Measurements from ENCODE around the gene HERC2. TPM values are rescaled to one million over a fixed set of nuclear protein-coding genes. Genes with fewer than 3 reads are reported as not detected.
A peak's percentile ranks its signal among the peaks of the same experiment; 100 is the strongest.

Gene HERC2
- total RNA-seq, 1 experiment from 2014 or later: 69.2 TPM

GRCh38 chr15:28112101-28112760 lies 209.7 kb downstream of the HERC2 start:
- Histone ChIP-seq H3K23me2 (ENCODE audit: insufficient read length, low read depth, low read length, poor library complexity, severe bottlenecking) (peaks cover 4% of the 10 kb centered on the region), H3K4ac (ENCODE audit: low read depth, low read length) (no peak overlapping the region), H2BK5ac (ENCODE audit: insufficient read length, low read length) (no peak overlapping the region), H3K23ac (ENCODE audit: insufficient read length, low read depth, low read length) (no peak overlapping the region), H2BK20ac (ENCODE audit: low read depth, low read length, poor library complexity, severe bottlenecking) (no peak overlapping the region), H2BK120ac (ENCODE audit: low read depth, low read length, poor library complexity, severe bottlenecking) (no peak overlapping the region), H3K9ac (ENCODE audit: extremely low read depth, insufficient read length, low read length) (no peak overlapping the region), H3K4me1 (ENCODE audit: insufficient read depth, low read length) (no peaks in the 10 kb centered on the region), H3K4me2 (ENCODE audit: insufficient read depth, insufficient read length, low read length) (no peak overlapping the region), H3K9me3 (ENCODE audit: control insufficient read depth, low read depth, low read length) (no peaks in the 10 kb centered on the region), H3K27ac (ENCODE audit: insufficient read length, low read depth, low read length) (no peak overlapping the region), H2AFZ (ENCODE audit: low read length) (no peak overlapping the region), H4K91ac (ENCODE audit: insufficient read length, low read depth, low read length) (no peak overlapping the region), H2AK5ac (ENCODE audit: insufficient read length, low read length) (no peak overlapping the region), H4K8ac (replicated peaks; ENCODE audit: insufficient read length, low read depth, low read length) (no peak overlapping the region), H3K79me2 (ENCODE audit: insufficient read depth, low read length) (no peaks in the 10 kb centered on the region), H3K18ac (ENCODE audit: insufficient read length, low read depth, low read length) (no peak overlapping the region), H2BK12ac (ENCODE audit: insufficient read length, low read depth, low read length) (no peak overlapping the region), H3K79me1 (ENCODE audit: insufficient read depth, low read depth, low read length, poor library complexity, severe bottlenecking) (no peaks in the 10 kb centered on the region), H4K5ac (ENCODE audit: insufficient read length, low read depth, low read length) (no peak overlapping the region), H3K27me3 (ENCODE audit: insufficient read depth, low read length) (peaks cover 6% of the 10 kb centered on the region; the same call in 1 of the 2 replicates), H3K56ac (ENCODE audit: insufficient read length, low read depth, low read length) (no peak overlapping the region), H3T11ph (ENCODE audit: low read length) (no peak overlapping the region), H4K20me1 (ENCODE audit: control insufficient read depth, insufficient read depth, insufficient read length) (no peaks in the 10 kb centered on the region), H2BK15ac (ENCODE audit: low read depth, low read length) (no peak overlapping the region), H3K14ac (ENCODE audit: insufficient read depth, low read length) (no peak overlapping the region)
- H3K27ac Mint-ChIP-seq: no peak overlapping the region; a peak in 2 of 7 replicates
- DNase-seq: peak; percentile 18
- WGBS (ENCODE audit: extremely low coverage, insufficient read length, low lambda C conversion rate): no CpG with 5 or more reads among the region's 20 CpGs
- H3K4me3 Mint-ChIP-seq: no peak overlapping the region
- H3K4me1 Mint-ChIP-seq: 0 out of 4 replicates have a peak, but pooled peaks cover 0 to 5% of the 10 kb centered on the region in 2 experiments
- peaks cover 40 to 54% (median 53%) of the 10 kb centered on the region in 3 experiments for H3K36me3 Mint-ChIP-seq (ENCODE audit: insufficient read depth in 1 of 3, low read depth in 3 of 3)
- no peaks in the 10 kb centered on the region; a peak in 1 of 5 replicates for H3K9me3 Mint-ChIP-seq
- no peak for TF ChIP-seq CTCF (conservative IDR thresholded peaks at IDR 0.05)
- peaks cover 21% of the 10 kb centered on the region for H3K27me3 Mint-ChIP-seq (ENCODE audit: low read depth)

Data from H9 (cell line).